ENCODE data around the gene HRH4.

Gene HRH4

GRCh38 chr18:24465486-24465885, 5.0 kb downstream of the HRH4 start:
- DNase-seq (ENCODE audit: low spot score): no peak

DNA sequence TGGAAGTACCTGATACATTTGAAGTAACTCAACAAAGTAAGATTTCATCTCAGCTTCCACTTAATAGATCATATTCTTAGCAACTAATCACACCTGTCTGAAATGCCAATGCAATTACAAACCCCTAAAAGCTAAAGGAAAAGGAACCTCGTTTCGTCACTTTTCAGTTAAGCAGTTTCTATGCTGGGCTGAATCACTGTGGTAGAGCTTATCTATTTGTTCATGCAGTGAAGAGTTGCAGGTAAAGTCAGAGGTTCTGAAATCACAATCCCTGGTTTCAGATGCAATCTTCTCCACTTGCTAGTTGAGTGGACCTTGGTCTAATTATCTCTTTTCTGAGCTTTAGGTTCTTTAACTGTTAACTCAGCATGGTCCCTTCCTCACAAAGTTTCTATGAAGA, 6.3 kb downstream of the HRH4 start:
- no peak for DNase-seq (ENCODE audit: low spot score)

DNA sequence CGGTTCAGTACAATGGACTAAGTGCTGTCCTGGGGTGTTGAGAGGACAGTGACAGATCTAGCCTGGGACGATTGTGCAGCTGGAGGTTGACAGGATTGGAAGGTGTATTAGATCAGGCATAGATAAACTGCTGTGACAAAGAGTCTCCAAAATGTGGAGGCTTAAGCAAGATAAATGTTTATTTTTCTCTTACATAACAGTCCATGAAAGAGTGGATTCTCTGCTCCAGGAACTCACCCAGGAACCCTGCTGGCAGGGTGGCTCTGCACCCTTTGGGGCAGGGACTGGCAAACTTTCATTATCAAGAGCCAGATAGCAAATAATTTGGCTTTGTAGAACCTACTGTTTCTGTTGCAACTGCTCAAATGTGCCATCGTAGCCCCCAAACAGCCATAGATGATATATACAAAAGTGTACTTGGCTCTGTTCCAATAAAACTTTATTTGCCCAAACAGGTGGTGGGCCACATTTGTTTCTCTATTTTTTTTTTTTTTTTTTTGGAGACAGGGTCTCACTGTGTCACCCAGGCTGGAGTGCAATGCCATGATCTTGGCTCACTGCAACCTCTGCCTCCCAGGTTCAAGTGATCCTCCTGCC, 9.7 kb downstream of the HRH4 start:
- DNase-seq (ENCODE audit: low spot score): no peak

GRCh38 chr18:24470805-24471204, 10.4 kb downstream of the HRH4 start:
- DNase-seq (ENCODE audit: low spot score): no peak

DNA sequence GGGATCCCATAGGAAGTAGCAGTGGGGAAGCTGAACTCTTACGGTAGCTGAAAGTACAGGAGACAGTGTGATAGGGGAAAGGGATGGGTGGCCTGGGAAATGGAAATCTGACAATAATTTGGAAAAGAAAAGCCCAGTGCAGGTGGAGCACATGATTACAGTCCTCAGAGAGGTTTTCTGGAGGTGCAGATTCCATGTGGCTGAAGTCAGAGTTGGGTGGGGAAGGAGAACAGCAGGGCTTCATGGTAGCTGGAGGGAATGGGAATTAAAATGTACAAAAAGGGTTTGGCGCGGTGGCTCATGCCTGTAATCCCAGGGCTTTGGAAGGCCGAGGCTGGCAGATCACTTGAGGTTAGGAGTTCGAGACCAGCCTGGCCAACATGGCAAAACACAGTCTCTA, 12.2 kb downstream of the HRH4 start:
- no peak for DNase-seq (ENCODE audit: low spot score)

DNA sequence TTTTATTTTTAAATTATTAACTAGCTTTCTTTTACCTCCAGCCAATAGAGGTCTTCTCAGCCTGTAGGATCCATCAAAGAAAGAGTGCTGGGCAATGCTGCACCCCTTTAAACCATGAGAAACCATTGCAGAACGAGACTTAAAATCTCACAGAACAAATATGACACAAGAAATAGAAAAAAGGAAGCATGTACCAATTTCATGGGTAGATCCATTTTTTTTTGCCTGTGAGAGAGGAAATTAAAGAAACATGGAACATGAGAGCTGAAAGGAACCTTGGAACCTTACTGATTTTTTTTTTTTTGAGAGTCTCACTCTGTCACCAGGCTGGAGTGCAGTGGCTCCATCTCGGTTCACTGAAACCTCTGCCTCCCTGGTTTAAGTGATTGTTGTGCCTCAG, 14.0 kb downstream of the HRH4 start:
- no peak for DNase-seq (ENCODE audit: low spot score)

DNA sequence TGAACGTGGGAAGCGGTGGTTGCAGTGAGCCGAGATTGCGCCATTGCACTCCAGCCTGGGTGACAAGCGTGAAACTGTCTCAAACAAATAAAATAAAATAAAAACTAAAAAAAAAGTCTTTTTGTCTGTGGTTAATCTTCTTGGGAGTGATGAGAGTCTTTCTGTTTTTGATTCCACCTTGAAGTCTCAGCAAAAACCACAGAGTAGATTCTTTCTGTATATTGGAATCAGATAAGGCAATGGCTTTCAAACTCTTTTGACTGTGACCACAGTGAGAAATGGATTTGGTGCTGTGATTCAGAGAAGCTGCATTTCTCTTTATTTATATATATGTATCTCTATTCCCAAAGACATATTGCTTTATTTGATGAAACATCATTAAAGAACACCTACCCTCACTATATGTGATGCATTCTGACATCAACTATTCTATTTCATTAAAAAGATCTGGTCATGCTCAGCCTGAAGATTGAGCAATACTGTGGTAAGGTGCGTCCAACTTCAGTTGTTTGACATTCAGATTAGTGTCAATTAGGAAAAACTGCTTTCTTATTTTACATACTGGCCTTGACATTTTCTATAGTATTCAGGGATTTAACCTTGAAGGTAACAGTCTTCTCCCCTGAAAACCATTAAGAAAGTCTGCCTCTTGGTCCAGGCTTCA, 15.6 kb downstream of the HRH4 start:
- peak; percentile 8 for DNase-seq (ENCODE audit: low spot score)

- no peak for DNase-seq (ENCODE audit: low spot score)
Observed at GRCh38 chr18:24479371-24479770, 18.9 kb downstream of the HRH4 start.

DNA sequence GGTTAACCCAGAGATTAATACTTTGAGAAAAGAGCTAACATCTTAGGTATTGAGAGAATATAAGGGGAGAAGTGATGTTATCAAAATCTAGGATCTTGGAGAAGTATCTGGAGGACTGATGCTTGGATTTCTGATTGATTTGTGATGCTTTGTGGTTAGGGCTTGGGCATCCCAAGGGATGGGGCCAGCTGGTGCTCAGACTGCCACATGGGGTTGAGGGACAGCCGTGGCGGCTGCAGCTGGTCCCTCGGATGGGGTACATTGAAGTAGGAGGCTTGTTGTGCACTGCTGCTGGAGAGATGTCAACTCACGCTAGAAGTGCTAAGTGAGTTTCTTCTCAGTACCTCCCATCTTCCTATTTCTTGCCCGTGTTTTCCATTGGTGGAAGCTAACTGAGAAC, 22.4 kb downstream of the HRH4 start:
- DNase-seq (ENCODE audit: low spot score): no peak

DNA sequence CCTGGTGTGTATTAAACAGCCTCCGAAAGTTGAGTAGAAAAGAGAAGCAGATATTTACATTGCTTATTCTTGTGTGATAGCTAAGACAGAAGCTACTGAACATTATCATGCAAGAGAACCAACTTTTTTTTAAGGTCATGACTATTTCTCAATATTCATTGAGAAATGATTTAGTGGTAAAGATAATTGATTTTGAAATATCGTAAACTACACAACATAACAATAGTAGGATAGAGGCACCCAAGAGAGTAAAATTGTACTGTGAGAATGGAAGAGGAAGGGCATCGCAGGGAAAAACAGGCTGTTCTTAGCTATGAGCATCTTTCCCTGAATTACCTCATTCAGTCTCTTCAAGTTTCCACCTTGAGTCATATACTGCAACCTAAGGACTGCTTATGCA, 25.2 kb downstream of the HRH4 start:
- no peak for DNase-seq (ENCODE audit: low spot score)

DNA sequence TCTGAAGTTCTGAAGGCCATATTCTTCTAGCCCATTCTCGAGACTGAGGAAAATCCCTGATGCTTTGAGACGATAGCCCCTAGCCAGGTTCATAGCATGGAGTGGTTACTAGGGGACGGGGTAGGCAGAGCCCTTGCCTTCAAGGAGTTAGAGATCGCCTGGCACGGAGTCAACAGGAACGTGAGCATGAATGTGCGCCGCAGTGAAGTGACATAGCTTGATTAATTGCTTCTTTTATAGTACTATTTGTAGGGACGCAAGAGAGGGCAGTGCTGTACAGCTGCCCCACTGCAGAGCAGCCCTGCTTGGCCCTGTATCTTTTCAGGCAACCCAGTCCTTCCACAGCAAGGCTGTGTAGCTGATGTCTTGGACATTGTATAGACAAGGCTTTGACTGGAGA, 26.2 kb downstream of the HRH4 start:
- DNase-seq (ENCODE audit: low spot score): no peak

GRCh38 chr18:24488824-24489493, 28.5 kb downstream of the HRH4 start:
- peak; percentile 57 for DNase-seq (ENCODE audit: low spot score)

GRCh38 chr18:24490539-24490938, 30.1 kb downstream of the HRH4 start:
- DNase-seq (ENCODE audit: low spot score): no peak

DNA sequence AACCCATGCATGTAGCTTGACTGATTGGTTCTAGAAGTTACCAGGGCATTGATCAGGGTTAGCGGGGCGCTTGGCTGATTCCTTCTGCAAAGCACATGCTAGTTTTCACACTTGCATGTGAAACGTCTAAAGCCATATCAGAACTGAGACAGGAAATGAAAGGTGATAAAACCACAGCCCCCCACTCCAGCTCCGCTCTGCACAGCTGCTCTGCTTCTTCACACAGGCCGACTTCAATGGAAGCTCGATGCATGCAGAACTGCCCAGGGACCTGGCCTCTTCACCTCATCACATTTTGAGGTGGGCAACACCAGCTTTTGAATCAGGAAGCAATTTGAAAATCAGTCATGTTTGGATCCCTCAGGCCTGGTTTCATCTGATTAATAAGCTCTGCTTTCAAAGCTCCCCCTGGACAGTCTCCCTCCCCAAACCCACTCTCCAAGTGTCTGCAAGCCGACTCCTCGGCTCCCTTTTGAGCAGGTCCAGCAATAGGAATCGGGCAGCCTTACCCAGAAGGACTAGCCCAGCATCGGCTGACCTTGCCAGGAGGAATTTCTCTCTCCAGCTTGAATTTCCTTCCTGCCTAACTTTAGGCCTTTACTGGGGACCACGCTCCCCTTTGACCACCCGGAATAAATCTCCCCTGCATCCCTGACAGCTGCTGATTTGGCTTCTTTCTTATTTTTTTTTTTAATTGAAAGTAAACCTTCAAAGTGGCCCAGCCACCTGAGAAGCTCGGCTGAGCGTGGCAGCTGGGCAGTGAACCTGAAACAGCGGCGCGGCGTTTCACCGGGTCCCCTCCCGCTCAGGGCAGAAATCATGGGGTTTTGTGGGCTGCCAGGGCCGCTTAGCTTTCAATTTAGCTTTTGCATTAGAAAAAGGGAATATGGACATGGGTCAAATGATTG, 31.7 kb downstream of the HRH4 start:
- peak; percentile 16 for DNase-seq (ENCODE audit: low spot score)

DNA sequence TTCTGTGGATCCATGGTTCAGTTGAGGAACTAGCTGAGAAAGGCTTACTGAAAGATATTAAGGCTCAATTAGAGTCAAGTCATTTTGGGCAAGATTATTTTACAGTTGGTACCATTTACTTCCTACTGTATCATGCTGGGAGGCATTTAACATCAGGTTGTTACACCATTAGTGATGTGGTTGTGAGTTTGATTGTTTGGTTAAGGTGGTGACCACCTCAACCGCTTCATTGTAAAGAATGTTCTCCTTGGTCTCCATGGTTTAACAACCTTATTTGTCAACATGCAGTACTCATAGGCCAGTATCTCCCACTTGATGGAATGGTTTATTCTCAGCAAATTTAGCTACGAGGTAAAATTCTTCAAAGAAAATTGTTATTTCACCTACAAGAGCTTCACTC, 34.1 kb downstream of the HRH4 start:
- DNase-seq (ENCODE audit: low spot score): no peak

DNA sequence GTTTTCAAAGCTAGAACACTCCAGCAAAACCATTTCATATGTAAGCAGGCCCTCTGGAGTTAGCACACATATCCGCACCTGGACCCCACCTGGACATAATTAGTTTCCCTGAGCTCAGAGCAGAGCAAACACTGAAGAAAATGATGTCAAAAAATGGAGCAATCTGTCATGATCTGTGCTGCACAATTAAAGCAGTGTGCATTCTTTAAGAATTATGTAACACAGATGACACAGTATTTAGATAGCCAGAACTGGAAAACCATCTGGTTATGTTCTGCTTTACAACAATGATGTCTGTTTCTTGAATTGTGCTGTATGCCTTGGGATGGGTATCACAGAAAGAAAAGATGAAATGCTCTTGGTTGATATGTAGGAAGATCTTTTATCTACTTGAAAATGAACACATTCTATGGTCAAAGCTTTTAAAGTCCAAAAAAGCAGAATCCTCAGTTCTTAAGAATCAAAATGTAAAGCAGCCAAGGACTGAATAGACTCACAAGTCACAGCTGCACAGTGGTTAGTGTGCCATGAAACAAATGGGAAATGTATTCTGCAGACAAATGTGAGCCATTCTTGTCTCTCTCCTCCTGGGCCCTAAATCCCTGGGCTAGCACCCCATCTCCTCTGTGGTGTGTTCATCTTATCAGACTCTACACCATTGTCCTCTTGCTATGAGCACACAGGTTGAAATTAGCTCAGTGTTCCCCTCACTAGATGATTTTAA, 36.8 kb downstream of the HRH4 start:
- no peak for DNase-seq (ENCODE audit: low spot score)

GRCh38 chr18:24499814-24500213, 39.4 kb downstream of the HRH4 start:
- DNase-seq (ENCODE audit: low spot score): no peak

- no peak for DNase-seq (ENCODE audit: low spot score)
Observed at GRCh38 chr18:24500217-24500616, 39.8 kb downstream of the HRH4 start.

GRCh38 chr18:24500766-24501165, 40.3 kb downstream of the HRH4 start:
- no peak for DNase-seq (ENCODE audit: low spot score)

- DNase-seq (ENCODE audit: low spot score): no peak
Observed at GRCh38 chr18:24502667-24503523, 42.5 kb downstream of the HRH4 start.

DNA sequence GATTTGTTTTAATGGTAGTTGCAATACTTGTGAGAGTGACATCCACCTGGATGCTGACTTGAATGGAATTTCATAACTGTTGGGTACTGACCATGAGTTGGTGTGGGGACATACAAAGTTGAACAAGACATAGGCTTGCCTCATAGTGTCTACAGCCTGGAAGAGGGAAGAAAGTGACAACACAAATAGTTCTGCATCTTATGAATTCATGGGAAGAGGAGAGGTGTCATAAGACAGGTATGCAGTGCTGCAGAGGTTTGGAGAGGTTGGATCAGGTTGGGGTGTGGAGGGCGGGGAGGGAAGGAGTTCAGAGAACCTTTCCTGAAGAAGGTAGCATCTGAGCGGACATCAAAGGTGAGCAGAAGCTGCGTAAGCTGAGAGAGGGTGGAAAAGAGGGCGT, 44.0 kb downstream of the HRH4 start:
- DNase-seq (ENCODE audit: low spot score): no peak
